Fibroblast of skin of left quadriceps (primary cell): ENCODE measurements around the gene DTYMK.
"Not testable (repeated sequence)": the region's sequence is repeated elsewhere in the genome, so short reads cannot be mapped to it uniquely, and the experiment has no call there.

Experiments
- DNase-seq, 2 experiments: peaks; one replicate each; pipeline ENCODE4 v3.0.0-alpha.2; 2013; ENCODE audit warnings: low read depth in 2 of 2

The DTYMK gene

DNA sequence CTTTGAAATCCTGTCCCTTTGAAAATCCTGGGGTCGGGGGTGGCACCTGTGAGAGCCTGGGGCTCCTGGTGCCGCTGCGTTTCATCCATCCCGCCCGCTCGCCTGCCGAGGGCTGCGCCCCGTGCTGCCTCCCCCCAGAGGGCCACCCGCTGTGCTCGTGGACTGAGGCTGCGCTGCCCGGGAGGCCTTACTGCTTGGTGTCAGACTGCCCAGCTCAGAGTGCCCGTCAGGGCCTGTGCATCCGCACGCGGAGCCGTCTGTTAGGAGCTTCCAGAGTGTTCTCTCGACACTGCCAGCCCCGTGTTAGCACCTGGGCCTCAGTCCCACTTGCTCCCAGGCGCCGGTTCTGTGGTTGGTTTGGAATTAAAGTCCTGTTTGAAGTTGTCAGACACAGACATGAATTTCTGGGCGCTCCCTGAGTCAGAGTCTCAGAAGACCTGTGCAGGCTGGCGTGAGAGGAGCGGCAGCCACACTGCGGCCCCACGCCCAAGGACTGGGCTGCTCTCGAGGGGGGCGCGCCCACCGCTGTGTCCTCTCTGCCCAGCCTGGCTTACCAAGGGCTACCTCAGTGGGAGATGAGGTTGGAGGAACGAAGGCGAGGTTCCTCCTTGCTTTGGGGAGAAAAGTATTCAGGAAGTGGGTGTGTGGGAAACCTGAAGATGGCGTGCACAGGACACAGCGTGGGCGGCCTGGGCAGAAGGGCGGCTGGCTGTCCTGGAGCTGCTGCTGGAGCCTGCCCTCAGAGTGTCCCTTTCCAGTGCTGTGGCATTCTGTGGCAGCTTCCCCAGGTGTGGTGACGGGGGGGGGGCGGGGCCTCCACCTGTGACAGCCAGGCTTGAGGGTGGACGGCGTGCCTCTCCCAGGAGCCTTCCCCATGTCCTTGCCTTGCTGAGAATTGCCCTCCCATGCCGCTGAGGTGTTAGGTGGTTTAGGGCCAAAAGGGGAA, 14.1 kb downstream of the DTYMK start:
- DNase-seq, result no peak

DNA sequence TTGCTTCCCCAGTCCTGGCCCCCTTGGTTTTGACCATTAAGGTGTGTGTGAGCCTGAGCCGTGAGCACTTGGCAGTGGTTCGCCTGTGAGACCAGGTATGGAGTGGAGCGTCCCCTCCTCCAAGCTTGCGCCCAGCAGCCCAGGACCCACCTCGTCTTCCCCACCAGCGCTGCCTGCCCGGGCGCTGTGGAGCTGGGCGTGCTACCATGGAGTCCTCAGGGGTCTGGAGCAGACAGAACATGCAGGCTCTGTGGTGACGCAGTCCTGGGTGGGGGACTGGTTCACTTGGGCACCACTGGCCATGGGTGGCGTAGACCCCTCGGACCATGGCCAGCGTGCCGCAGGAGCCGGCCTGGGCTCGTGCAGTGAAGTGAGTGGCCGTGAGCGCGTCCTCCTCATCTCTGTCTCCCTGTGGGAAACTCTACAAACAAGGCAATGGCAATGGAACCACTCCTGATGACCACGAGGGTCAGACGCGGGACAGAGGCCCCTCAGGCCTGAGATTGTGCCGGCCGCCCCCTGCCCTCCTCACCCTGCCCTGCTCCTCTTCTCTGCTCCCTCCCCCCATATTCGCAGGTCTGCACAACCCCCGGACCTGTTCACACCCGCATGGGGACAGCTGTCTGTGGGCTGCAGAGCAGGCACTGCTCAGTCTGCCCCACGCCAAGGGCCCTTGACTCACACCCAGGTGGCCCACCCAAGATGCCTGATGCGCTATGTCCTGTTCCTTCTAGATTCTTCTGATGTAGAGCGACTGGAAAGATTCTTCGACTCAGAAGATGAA, 15.0 kb downstream of the DTYMK start:
- DNase-seq, result no peak

DNA sequence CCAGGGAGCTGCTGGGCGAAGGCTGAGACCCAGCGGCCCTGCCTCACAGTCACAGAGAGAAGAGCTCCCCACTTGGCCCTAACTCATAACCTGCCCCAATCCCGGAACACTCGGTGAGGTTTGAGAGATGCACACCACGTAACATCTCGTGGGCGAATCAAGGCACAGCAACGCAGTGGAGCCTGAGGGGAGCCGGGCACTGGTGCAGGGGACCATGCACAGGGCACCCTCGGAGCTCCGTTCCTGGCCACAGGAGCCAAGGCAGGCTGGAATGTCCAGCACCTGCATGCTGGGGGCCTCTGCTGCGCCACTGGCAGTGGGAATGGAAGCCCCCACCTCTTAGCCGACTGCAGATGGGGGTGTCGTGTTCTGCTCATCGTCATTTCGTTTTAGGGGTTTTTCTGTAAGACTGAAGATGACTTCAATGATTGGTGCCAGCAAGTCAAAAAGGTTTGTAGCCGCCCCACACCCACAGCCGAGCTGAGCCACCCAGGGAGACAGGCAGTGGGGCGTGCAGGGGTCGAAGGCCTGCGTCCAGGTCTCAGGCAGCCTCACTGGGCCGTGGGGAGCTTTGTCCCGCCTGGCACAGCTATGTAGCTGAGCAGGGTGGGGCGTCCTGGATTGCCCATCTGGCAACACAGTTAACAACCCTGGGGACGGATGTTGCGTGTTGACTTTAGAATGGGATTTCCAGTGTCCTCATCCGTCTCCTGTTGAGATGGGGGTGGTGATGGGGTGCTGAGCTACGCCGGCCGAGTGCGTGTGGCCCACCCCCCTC, 16.1 kb downstream of the DTYMK start:
- DNase-seq, result no peak

DNA sequence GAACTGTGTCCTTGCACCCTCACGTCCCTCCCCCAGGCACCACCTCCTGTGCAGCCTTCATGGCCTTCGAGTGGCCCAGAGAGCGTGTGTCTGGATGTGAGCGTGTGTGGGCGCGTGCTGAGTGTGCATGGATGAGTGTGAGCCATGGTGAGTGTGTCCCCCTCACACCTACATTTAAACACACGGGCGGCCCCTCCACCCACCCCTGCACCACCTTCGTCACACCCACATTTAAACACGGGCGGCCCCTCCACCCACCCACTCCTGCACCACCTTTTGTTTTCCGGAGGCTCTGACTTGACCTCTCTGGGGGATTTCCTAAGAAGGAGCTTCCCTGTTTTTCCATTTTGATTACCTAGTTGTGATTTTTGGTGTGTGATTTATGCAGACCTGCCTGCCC, 17.8 kb downstream of the DTYMK start:
- no peak for DNase-seq

DNA sequence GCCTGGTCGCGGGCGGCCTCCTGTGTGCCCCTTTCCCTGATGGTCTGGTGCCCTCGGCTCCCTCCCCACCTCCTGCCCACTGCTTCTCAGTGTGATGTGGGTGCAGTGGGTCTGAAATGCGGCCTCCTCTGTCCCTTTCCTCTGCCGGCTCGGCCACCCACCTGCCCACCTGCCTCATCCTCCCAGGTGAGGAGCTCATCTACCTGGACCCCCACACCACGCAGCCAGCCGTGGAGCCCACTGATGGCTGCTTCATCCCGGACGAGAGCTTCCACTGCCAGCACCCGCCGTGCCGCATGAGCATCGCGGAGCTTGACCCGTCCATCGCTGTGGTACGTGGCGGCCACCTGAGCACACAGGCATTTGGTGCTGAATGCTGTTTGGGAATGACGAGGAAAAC, 18.3 kb downstream of the DTYMK start:
- DNase-seq, result no peak

DNA sequence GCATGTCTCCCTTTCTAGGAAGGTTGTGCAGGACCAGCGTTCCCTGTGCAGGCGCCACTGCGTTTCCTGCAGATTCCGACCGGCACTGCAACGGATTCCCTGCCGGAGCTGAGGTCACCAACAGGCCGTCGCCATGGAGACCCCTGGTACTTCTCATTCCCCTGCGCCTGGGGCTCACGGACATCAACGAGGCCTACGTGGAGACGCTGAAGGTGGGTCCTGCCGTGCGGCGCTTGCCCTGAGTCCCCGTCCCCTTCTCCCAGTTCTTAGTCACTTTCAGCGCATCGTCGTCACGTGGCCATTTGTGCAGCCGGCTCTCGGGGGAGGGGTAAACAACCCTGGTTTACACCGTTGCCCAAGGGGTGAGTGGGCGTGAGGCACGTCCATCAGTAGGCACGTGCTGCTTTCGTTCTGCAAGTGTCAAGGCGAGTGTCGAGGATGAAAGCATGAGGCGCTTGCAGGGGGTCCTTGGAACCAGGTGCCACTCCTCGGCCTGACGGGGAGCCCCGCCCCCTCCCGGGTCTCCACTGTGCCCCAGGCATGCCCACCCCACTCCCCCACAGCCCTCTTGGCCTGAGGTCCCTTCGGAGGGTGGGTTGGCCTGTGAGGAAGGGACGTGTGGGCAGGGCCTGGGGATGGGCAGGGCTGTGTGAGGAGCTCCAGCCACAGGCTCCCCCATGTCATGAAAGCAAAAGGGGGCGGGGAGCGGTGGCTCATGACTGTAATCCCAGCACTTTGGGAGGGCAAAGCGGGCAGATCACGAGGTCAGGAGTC, 19.8 kb downstream of the DTYMK start:
- DNase-seq, result no peak

DNA sequence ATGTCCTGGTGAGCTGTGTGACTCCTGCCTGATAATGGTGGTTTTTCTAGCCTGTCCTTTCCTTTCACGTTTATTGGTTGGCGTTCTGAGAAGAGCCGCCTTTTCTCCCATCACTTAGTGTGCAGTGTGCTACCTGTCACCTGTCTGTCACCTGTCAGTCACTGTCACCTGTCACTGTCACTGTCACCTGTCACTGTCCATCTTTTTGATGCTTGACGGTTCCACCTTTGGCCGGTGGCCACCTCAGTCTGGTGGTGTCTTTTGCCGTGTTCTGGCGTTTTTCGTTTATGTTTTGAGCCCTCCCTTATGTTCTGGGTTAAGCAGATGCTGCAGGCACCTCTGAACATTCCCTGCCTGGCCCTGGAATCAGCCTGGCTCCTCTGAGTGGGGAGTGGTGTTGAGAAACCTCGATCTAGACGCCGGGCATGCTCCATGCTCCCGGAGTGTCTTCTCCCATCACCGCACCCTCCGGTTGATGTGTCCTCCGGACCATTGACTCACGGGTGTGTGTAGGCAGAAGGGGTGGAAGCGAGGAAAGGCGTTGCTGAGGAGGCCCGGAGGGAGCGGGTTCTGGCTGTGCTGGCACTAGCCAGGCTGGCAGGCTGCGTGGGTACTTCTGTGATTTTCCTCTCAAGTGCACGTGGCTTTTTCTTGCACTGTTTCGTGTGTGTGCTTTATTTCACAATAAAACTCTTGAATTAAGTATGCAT, 20.7 kb downstream of the DTYMK start:
- no peak for DNase-seq

DNA sequence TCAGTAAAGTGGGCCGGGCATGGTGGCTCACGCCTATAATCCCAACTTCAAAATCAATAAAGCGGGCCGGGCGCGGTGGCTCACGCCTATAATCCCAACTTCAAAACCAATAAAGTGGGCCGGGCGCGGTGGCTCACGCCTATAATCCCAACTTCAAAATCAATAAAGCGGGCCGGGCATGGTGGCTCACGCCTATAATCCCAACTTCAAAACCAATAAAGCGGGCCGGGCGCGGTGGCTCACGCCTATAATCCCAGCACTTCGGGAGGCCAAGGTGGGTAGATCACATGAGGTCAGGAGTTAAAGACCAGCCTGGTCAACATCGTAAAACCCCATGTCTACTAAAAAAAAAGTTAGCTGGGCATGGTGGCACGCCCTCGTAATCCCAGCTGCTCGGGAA, 23.9 kb downstream of the DTYMK start:
- DNase-seq, result not testable (repeated sequence)

DNA sequence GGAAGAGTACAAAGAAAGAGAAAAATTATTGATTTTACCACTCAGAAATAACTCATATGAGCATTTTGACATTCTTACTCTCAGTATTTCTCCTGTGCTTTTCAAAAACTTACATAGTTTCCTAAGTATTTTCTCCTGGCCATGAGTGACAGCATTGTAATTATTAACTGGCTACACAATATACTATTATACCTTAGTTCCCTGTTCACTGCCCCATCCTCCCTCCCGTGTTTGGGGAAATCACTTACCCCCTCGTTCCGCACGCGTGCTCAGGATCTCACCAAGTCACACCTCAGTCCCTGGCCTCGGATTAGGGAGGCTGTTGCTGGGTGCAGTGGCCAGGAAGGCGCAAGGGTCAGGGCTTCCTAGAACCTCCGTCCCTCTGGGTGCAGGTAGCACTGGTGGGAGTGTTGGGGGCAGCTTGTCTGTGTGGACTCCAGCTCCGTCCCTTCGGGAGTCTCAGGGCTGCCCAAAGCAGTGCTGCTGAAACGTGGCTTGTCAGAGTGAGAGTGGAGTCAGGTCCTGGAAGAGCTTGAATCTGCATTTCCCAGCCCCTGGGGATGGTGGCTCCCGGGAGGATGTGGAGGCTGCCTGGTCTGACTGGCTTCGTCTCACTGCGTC, 25.9 kb downstream of the DTYMK start:
- no peak for DNase-seq

DNA sequence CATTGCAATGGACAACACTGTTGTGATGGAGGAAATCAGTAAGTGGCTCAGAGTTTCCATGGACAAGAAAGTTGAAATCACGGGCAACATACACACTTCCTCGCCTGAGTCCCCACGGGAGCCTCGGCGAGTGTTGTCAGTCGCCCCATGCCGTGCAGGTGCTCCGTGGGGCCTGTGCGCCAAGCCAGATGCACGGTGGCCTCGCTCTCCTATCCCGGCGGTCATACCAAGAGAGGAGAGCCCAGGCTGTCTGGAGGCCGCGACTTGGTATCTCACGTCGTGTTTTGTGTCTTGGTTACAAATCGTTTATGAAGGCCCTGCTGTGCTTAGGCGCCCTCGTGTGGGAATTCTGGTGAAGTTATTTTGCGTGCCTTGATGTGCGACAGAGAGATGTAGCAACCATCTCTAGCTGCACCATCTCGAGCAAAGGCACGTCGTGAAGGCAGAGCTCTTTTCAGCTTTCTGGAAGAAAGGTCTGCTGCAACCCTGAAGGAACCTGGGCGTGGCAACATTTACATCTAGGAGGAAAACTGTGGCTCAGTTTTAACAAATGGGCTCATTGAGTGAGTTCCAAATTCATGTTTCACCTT, 27.4 kb downstream of the DTYMK start:
- DNase-seq, result peak; percentile 39 to 46

DNA sequence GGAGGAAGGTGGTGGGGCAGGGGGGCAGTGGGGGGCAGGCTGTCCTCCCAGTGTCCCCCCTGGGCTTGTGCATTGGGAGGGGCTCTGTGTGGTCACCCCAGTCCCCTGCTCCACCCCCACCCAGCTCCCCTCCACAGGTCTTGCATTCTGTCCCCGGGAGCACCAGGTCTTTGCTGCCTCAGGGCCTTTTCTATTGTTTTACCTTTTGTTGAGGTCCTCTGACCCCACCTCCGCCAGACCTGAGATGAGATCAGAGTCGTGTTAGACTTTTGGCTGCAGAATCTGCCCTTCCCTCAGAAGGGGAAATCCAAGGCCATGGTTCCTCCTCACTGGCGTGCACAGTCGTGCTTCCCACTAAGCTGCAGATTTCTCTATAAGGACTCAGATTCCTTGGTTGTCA, 28.3 kb downstream of the DTYMK start:
- DNase-seq, result no peak

DNA sequence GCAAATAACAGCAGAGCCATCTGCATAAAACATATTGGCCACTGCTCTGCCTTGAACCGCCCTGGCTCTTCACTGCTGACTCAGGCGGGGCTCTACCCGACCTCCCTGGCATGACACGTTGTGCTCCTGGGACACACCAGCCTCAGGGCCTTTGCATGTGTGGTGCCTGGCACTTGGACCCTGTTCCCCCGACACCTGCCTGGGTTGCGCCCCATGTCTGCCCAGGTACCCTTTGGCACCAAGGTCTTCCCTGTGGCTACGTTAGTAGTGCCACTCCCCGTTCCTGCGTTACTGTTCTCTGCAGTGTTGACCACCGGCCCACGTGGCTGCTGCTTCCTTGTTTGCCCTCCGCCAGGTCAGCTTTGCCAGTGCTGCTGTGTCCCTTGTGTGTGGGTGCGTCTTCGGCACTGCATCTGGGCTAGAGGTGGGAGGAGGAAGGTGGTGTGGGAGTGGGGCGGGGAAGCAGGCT, 28.8 kb downstream of the DTYMK start:
- no peak for DNase-seq

DNA sequence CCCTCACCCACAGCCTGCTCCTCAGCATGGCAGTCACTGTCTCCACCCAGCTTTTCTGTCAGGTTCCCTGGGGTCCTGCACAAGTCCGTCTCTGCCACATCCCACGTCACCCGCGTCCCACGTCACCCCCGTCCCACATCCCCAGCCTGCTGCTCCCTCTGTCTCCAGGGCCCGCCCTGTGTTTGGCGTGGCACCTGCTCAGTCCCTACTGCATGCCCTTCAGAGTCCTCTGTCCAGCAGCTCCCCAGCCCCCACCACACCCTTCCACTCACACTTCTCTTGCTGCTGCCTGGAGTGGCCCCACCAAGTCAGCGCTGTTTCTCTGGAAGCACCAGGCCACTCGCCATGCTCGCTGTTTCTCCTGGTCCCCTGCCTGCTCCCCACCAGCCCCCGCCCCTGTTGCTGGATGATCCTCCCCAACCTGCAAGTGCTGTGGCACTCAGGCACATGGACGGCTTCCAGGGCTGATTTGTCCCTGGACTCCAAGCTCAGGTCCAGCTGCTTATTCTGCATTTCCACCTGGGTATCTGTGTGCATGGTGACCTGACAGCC, 30.3 kb downstream of the DTYMK start:
- DNase-seq, result no peak

DNA sequence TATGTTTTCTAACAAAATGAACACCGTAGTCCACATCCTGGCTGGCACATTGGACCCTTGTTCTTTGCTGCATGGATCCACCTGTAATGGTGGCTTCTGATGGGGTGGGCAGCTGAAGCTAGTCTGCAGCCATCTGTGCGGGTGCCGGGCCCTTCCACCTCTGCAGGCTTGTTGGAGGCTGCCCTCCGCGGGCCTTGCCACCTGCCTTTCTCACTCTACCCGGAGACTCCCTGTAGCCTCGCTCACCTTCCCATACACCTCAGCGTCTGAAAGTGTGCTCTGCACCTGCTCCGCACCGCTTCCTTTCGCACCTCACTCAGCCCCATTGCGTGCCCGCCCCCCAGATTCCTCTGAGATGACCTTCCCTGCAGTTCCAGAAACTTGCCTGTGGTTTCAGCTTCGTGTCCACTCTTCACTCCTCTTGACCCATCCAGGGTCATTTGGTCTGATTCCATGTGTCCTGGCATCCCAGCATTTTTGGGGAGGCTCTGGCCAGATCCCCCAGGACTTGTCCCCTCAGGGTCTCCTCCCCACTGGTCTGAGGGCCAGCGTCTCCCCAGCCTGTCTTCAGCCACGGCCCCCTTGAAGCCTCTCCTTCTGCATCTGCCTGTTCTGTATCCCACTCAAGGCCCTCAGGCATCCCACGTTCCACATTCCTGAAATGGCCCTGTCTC, 31.0 kb downstream of the DTYMK start:
- DNase-seq, result no peak

DNA sequence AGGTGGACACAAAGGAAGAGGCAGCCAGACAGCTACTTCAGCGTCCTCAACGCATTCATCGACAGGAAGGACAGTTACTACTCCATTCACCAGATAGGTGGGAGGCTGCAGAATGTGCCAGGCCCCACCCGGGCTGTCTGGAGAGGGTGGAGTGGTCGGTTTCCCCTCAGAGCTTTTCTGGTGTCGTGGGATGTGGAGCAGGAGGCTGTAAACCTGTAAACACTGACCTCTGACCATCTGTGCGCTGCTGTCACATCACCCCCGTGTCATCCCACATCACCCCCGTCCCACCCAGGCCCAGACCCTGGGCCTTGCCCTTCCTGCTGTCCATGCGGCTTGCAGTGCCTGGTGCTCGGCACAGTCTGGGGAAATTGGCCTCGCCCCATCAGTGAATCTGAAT, 32.1 kb downstream of the DTYMK start:
- no peak for DNase-seq

DNA sequence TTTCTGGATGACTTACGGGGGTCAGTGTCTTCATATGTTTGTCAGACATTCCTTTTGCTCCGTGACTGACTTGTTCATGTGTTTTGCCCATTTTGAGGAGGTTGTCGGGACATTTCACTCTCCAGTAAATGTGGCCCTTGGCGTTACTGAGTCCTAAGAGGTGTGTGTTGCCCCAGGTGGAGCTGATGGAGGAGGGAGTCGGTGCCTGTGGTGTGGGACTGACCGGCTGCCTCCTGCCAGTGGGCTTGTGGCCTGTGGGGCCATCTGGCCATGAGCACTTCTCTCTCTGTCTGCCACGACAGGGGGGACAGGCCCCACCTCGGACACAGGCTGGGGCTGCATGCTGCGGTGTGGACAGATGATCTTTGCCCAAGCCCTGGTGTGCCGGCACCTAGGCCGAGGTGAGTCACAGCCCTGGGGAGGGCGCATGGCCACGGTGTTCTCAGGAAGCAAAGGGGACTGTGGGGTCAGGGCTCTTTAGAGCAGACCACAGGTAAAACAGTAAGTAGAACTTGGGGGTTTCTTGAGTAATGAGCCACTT, 33.3 kb downstream of the DTYMK start:
- no peak for DNase-seq

DNA sequence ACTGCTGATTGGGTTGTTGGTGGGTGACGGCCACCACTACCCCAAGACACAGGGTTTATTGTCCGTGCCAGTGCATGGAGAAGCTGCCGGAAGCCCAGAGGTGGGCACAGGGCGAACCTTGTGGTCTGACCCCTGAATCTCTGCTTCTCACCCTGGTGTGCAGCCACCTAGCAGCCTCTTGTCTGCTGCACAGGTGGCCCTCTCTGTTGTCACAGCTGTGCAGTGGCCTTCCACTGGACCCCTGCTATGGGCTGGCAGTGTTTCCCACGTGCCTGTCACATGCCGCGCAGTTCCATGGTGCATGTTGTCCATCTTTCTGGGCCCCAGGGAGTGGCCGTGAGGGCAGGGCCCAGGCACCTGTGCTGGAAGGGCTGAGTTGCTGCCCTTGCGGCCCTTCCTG, 33.9 kb downstream of the DTYMK start:
- DNase-seq, result no peak

DNA sequence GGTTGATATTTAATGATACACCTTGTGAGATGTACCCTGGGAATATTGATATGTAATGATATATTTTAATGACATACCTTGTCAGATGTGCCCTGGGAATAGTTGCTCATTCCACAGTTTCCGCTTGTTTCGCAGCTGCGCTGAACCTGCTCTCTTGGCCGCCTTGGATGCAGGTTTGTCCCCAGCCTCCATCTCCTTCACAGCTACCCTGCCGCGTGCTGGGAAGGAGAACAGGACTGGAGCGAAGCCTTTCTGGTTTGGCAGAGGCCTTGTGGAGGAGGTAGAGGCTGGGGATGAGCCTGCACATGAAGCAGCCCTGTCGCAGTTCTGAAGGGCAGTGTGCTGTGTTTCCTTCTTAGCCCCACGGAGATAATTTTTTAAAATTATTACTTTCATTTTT, 34.5 kb downstream of the DTYMK start:
- DNase-seq, result no peak

DNA sequence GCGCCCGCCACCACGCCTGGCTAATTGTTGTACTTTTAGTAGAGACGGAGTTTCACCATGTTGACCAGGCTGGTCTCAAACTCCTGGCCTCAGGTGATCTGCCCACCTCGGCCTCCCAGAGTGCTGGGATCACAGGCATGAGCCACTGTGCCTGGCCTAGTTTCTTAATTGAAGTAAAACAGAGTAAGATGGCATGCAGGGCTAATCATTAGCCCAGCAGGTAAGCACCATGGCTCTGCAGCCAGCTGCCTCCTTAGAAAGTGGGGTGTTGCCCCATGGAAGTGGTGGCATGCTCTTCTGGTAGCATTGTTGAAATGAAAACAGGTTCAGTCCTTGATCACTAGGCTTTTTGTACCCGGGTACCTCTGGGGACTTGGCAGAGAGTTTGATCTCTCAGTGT, 36.7 kb downstream of the DTYMK start:
- DNase-seq, result no peak
